ENCODE results near the gene BRD1. TPM values are rescaled to one million over a fixed set of nuclear protein-coding genes. Genes with fewer than 3 reads are reported as not detected.
A peak's percentile ranks its signal among the peaks of the same experiment; 100 is the strongest.

The BRD1 gene
- total RNA-seq = 100 to 1,000 TPM; 113 to 122 TPM
- polyA plus RNA-seq (ENCODE audit: insufficient read depth, low read depth, low replicate concordance) = 114 TPM
- long read RNA-seq, donor 1, full-length matches to known transcripts = 1 of 21 reads
- long read RNA-seq, donor 1, partial matches to known transcripts = 20 of 21 reads
- long read RNA-seq, donor 1, other reads (novel, unspliced or antisense) = 0 of 21 reads
- long read RNA-seq, donor 2, partial matches to known transcripts = 8 of 8 reads
- long read RNA-seq, donor 2, other reads (novel, unspliced or antisense) = 0 of 8 reads

DNA sequence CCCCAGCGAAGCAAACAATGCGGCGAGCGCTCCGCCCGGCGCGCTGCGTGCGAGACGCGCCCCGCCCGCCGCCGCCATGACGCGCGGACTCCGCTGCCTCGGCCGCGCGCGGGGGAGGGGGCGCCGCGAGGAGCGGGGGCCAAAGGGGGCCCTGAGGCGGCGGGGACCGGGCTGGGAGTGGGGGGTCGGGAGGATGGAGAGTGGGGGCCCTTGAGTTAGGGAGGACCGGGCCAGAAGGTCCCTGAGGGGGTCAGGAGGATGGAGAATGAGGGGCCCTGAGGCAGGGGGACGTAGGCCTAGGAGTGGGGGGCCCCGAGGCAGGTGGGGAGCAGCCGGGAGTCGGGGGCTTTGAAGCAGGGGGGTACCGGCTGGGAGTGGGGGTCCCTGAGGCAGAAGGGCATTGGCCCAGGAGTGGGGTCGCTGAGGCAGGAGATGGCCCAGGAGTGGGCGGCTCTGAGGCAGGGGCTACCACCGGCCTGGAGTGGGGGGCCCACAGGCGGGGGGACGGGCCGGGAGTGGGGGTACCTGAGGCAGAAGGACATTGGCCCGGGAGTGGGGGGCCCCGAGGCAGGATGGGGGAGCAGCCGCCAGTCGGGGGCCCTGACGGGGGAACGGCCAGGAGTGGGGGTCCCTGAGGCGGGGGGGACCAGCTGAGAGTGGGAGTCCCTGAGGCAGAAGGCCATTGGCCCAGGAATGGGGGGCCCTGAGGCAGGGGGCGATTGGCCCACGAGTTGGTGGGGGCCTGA lies at the start of gene BRD1:
Gene BRD1 (minus strand): TSS at position 21 of the 746 bp plus-strand sequence. CDS start 3,556 bp downstream, outside the sequence.
- Histone ChIP-seq H3K4me3 (peak within 1 kb of the TSS; percentile 82 to 85), H3K4me1 (peaks cover 27% of the 10 kb centered on the region), H3K27me3 (no peaks in the 10 kb centered on the region), H3K36me3 (ENCODE audit: low read depth, missing control alignments) (no peaks in the 10 kb centered on the region), H3K27ac (peak within 1 kb of the TSS; percentile 91 to 94), H3K9me3 (no peaks in the 10 kb centered on the region)
- DNase-seq = peak; percentile 62
- TF ChIP-seq, protein P1, sequence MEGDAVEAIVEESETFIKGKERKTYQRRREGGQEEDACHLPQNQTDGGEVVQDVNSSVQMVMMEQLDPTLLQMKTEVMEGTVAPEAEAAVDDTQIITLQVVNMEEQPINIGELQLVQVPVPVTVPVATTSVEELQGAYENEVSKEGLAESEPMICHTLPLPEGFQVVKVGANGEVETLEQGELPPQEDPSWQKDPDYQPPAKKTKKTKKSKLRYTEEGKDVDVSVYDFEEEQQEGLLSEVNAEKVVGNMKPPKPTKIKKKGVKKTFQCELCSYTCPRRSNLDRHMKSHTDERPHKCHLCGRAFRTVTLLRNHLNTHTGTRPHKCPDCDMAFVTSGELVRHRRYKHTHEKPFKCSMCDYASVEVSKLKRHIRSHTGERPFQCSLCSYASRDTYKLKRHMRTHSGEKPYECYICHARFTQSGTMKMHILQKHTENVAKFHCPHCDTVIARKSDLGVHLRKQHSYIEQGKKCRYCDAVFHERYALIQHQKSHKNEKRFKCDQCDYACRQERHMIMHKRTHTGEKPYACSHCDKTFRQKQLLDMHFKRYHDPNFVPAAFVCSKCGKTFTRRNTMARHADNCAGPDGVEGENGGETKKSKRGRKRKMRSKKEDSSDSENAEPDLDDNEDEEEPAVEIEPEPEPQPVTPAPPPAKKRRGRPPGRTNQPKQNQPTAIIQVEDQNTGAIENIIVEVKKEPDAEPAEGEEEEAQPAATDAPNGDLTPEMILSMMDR (IDR thresholded peaks at IDR 0.05) = no peak
- no peak for TF ChIP-seq POLR2A (IDR thresholded peaks at IDR 0.05)
- WGBS, 2 donors = 9 to 33% methylated on average over 5 to 40 of the region's 54 CpGs
- intact Hi-C loops (cut with DNase I; ENCODE audit: low total_unique reads) = no loop called here

DNA sequence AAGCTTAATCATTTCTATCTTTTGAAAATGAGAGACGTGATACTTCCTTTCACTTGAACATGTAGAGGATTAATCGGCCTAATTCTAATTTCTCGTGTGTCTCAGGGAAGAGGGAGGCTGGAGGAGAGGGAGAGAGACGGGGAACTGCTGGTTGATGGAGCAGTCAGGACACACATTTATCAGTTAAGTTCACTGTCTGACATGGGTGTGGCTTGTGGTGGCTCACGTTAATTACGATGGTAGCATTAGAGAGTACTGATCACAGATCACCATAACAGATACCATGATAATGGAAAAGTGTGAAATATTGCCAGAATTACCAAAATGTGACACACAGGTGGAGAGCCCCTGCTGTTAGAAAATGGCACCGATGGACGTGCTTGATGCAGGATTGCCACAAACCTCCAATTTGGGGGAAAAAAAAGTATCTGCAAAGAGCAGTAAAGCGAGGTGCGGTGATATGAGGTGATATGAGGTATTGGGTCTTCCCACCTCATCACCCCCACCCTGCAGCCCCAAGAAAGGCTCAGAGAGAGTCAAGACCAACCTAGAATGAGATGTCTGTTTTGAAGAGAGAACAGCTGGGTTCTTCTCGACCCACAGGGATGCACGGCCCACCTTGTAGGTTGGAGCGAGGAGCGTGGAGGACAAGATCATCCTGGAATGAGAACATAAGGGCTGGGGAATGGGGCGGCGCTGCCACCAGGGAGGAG lies 45.7 kb upstream of the BRD1 start:
- intact Hi-C loops (cut with DNase I; ENCODE audit: low total_unique reads) = no loop called here

DNA sequence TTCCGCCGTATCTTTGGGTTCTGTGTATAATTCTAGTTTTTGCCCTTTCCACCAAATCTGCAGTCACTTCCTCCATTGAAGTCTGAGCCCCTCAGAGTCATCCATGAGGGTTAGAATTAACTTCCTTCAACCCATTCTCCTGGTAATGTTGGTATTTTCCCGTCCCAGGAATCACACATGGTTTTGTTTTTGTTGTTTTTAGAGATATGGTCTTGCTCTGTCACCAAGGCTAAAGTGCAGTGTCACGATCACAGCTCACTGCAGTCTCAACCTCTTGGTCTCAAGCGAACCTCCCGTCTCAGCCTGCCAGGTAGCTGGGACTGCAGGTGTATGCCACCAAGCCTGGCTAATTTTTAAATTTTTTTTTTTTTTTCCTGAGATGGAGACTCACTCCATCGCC lies 44.7 kb upstream of the BRD1 start:
- Histone ChIP-seq H3K27ac (no peak overlapping the region), H3K36me3 (ENCODE audit: low read depth, missing control alignments) (no peaks in the 10 kb centered on the region), H3K4me1 (no peaks in the 10 kb centered on the region), H3K4me3 (no peak overlapping the region), H3K9me3 (no peaks in the 10 kb centered on the region), H3K27me3 (no peaks in the 10 kb centered on the region)
- DNase-seq = no peak
- intact Hi-C loops (cut with DNase I; ENCODE audit: low total_unique reads) = no loop called here
- TF ChIP-seq, protein P1 (IDR thresholded peaks at IDR 0.05) = no peak
- TF ChIP-seq POLR2A (IDR thresholded peaks at IDR 0.05) = no peak
- 96 to 98% methylated on average over 7 of the region's 7 CpGs for WGBS, 2 donors

More for the DNA sequence above, 45.7 kb upstream of the BRD1 start:
- Histone ChIP-seq H3K36me3 (ENCODE audit: low read depth, missing control alignments) (no peaks in the 10 kb centered on the region), H3K27ac (no peak overlapping the region), H3K27me3 (no peaks in the 10 kb centered on the region), H3K4me3 (no peak overlapping the region), H3K9me3 (no peaks in the 10 kb centered on the region), H3K4me1 (no peaks in the 10 kb centered on the region)
- no peak for TF ChIP-seq POLR2A (IDR thresholded peaks at IDR 0.05)
- TF ChIP-seq, protein P1 (IDR thresholded peaks at IDR 0.05) = no peak
- no peak for DNase-seq
- 91 to 92% methylated on average over 15 to 16 of the region's 16 CpGs for WGBS, 2 donors

DNA sequence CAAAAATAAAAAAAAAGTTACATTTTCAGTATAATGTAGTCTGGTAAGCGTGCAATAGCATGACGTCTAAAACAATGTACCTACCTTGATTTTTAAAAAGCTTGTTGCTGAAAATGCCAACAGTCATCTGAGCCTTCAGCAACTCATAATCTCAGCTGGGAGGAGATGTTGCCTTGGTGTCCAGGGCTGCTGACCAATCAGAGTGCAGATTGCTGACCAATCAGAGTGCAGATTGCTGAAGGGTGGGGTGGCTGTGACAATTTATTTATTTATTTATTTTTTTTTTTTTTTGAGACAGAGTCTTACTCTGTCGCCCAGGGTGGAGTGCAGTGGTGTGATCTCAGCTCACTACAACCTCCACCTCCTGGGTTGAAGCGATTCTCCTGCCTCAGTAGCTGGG lies 43.8 kb upstream of the BRD1 start:
- H3K9me3 ChIP-seq = no peaks in the 10 kb centered on the region
- no peak overlapping the region for H3K27ac ChIP-seq
- H3K4me1 ChIP-seq = no peaks in the 10 kb centered on the region
- intact Hi-C loops (cut with DNase I; ENCODE audit: low total_unique reads) = no loop called here
- no peaks in the 10 kb centered on the region for H3K36me3 ChIP-seq (ENCODE audit: low read depth, missing control alignments)
- peak; percentile 23 for DNase-seq
- no peak overlapping the region for H3K4me3 ChIP-seq
- H3K27me3 ChIP-seq = no peaks in the 10 kb centered on the region
- TF ChIP-seq, protein P1 (IDR thresholded peaks at IDR 0.05) = no peak
- WGBS, 2 donors = 84 to 95% methylated on average over 4 of the region's 4 CpGs
